Measurements from ENCODE around the gene COPZ2.

GRCh38 chr17:47982091-47982617 lies 55.4 kb downstream of the COPZ2 start:
- TF ChIP-seq EP300 (IDR thresholded peaks at IDR 0.05) = no peak
- TF ChIP-seq CTCF (IDR thresholded peaks at IDR 0.05) = no peak
